IPS DF 6.9 (cell line): ENCODE data around the gene ARHGAP32.

Source experiments
- DNase-seq: peaks from one replicate; pipeline ENCODE4 v3.0.0-alpha.2; 2013; ENCODE audit warnings: low read depth, low spot score
- H3K27ac ChIP-seq: one replicate; pipeline ENCODE4 v1.5.1; 2013; ENCODE audit warnings: low read length, control low read depth
- H3K27me3 ChIP-seq: 2 replicates; pipeline ENCODE4 v1.6.1; 2013; ENCODE audit warnings: mild to moderate bottlenecking, low read length; ENCODE audit not compliant: control insufficient read depth, insufficient read depth
- H3K36me3 ChIP-seq: 2 replicates; pipeline ENCODE4 v1.6.1; 2013; ENCODE audit warnings: low read length; ENCODE audit not compliant: control insufficient read depth, insufficient read depth
- H3K4me1 ChIP-seq: 2 replicates; pipeline ENCODE4 v1.6.1; 2013; ENCODE audit warnings: low read length; ENCODE audit not compliant: control insufficient read depth, insufficient read depth
- H3K4me3 ChIP-seq: 2 replicates; pipeline ENCODE4 v1.5.1; 2013; ENCODE audit warnings: mild to moderate bottlenecking, low read length
- H3K9me3 ChIP-seq: 2 replicates; pipeline ENCODE4 v1.6.1; 2013; ENCODE audit warnings: low read length, inconsistent platforms; ENCODE audit not compliant: control insufficient read depth, insufficient read depth
- WGBS: extraction: QIAGEN DNeasy Blood & Tissue Kit; methylation state at CpG from one replicate; pipeline ENCODE4 v1.1.7; 2013; ENCODE audit warnings: mixed read lengths, missing lambda C conversion rate; ENCODE audit not compliant: insufficient read length, insufficient coverage; 5-methylcytosine and 5-hydroxymethylcytosine counted together

Gene ARHGAP32

GRCh38 chr11:129077191-129077590 lies 114.9 kb downstream of the ARHGAP32 start:
- Histone ChIP-seq H3K27me3 (no peaks in the 10 kb centered on the region), H3K27ac (no peak overlapping the region), H3K36me3 (no peaks in the 10 kb centered on the region), H3K4me3 (no peak overlapping the region), H3K4me1 (peaks cover 3% of the 10 kb centered on the region), H3K9me3 (no peaks in the 10 kb centered on the region)
- no peak for DNase-seq
- WGBS: no CpG with 5 or more reads among the region's 5 CpGs

DNA sequence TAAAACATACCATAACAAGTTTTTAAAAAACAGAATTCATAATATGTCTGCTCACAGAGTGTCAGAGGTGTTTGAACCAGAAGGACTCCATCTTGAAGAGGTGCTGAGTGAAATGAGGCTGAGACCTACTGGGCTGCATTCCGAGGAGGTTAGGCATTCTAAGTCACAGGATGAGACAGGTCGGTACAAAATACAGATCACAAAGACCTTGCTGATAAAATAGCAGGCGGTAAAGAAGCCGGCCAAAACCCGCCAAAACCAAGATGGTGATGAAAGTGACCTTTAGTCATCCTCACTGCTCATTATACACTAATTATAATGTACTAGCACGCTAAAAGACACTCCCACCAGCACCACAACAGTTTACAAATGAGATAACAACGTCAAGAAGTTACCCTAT lies 116.4 kb downstream of the ARHGAP32 start:
- no peak for DNase-seq

DNA sequence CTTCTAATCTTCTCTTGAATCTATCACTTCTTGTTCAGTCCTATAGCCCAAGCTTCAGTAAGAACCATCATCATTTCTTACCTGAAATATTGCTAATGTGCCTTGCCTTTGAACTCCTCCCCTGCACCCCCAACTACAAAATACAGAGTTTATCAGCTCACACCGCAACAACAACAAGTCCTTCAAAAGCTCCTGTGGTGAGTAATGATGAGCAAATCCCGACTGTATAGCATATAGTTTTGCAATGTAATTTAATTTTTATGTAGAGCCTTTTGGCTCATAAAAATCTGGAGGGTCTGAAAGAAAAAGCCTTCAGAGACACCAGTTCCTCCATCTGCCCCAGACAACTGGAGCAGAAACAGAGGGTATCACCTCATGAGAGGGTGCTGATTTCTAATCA lies 124.7 kb downstream of the ARHGAP32 start:
- DNase-seq: no peak
- no peaks in the 10 kb centered on the region for H3K9me3 ChIP-seq
- no peak overlapping the region for H3K4me3 ChIP-seq
- H3K36me3 ChIP-seq: no peaks in the 10 kb centered on the region
- no CpG with 5 or more reads among the region's 2 CpGs for WGBS
- H3K27me3 ChIP-seq: no peaks in the 10 kb centered on the region
- no peaks in the 10 kb centered on the region for H3K4me1 ChIP-seq
- H3K27ac ChIP-seq: no peak overlapping the region

More for the DNA sequence above, 116.4 kb downstream of the ARHGAP32 start:
- H3K27me3 ChIP-seq: no peaks in the 10 kb centered on the region
- no peaks in the 10 kb centered on the region for H3K9me3 ChIP-seq
- no peak overlapping the region for H3K27ac ChIP-seq
- H3K4me1 ChIP-seq: peaks cover 3% of the 10 kb centered on the region
- H3K4me3 ChIP-seq: no peak overlapping the region
- no CpG with 5 or more reads among the region's 7 CpGs for WGBS
- no peaks in the 10 kb centered on the region for H3K36me3 ChIP-seq

DNA sequence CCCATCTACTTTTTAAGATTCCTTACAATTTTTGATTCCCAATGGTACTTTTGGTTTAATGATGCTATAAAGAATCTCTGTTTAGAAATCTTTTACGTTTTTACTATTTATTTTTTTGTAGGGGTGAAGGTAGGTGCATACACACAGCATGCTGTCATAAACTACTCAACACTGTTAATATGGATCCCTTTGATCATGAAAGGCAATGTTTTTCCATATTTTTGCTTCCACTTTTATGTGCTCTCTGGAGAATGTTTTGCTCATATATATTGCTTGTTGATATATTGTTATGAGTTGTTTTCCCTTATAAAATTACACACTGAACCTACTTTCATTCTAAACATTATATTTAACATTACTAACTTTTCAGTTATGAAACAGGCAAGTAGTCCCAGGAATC lies 125.9 kb downstream of the ARHGAP32 start:
- Histone ChIP-seq H3K9me3 (no peaks in the 10 kb centered on the region), H3K27me3 (no peaks in the 10 kb centered on the region), H3K36me3 (no peaks in the 10 kb centered on the region), H3K4me3 (no peak overlapping the region), H3K4me1 (no peaks in the 10 kb centered on the region), H3K27ac (no peak overlapping the region)
- no peak for DNase-seq
- WGBS: no CpG with 5 or more reads among the region's 1 CpG

GRCh38 chr11:129063118-129063517 lies 129.0 kb downstream of the ARHGAP32 start:
- H3K9me3 ChIP-seq: no peaks in the 10 kb centered on the region
- no peaks in the 10 kb centered on the region for H3K36me3 ChIP-seq
- DNase-seq: no peak
- H3K4me1 ChIP-seq: no peaks in the 10 kb centered on the region
- no peak overlapping the region for H3K4me3 ChIP-seq
- no peaks in the 10 kb centered on the region for H3K27me3 ChIP-seq
- no peak overlapping the region for H3K27ac ChIP-seq

DNA sequence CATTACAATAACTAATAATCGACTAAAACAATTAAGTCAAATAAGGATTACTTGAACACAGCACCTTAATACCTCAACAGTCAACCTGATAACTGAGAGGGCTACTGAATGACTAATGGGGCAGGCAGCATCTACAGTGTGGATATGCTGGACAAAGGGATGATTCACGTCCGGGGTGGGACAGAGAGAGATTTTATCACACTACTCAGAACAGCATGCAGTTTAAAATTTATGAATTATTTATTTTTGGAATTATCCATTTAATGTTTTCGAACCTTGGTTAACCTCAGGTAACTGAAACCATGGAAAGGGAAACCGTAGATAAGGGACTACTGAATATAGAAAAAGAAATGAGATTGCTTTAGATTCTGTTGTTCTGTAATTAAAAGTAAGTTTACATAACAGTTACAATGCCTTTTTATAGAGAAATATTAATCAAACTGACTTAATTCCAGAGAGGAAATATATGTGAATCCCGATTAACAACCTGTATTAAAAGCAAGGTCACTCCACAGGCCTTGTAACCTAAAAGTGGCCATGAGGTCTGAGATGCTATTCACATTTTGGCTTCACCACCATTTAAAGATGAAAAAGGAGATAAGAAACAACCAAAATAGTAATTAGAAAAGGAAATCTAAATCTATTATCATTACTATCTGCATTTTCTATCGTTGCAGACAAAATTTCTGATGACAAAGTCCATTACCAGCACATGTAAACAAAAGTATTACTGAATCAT lies 130.5 kb downstream of the ARHGAP32 start:
- DNase-seq: no peak
- no CpG with 5 or more reads among the region's 7 CpGs for WGBS
- Histone ChIP-seq H3K4me3 (no peak overlapping the region), H3K4me1 (no peaks in the 10 kb centered on the region), H3K27ac (no peak overlapping the region), H3K27me3 (no peaks in the 10 kb centered on the region), H3K9me3 (no peaks in the 10 kb centered on the region), H3K36me3 (no peaks in the 10 kb centered on the region)

DNA sequence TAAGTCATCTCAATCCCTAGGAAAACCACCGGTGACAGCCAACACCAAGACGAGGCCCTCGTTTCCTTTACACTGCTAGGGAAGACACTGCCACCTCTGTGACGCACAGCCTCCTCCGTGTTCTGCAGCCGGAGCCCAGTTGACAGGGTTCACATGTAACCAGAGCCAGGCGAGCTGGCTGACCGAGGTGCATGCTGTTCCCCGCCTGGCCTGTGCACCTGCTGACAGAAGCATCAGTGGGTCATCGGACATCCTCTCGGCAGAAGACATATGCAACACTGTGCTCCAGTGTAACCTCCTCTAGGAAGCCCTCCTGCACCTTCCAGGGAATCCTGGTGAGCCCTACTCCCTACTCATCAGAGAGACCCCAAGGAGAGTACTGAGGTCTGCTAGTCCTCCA lies 135.2 kb downstream of the ARHGAP32 start:
- Histone ChIP-seq H3K4me1 (no peaks in the 10 kb centered on the region), H3K36me3 (no peaks in the 10 kb centered on the region), H3K9me3 (no peaks in the 10 kb centered on the region), H3K4me3 (no peak overlapping the region), H3K27ac (no peak overlapping the region), H3K27me3 (no peaks in the 10 kb centered on the region)
- no CpG with 5 or more reads among the region's 11 CpGs for WGBS
- DNase-seq: no peak

DNA sequence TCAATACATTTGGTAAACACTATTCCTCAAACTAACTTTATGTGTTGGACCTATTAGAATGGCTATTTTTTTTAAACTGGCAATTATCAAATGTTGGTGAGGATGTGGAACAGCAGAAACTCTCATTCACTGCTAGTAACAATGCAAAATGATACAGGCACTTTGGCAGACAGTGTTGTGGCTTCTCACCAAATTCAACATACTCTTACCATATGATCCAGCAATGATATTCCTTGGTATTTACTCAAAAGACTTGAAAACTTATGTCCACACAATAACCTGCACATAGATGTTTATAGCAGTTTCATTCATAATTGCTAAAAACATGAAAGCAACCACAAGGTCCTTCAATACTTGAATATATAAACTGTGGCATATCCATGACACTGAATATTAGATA lies 136.9 kb downstream of the ARHGAP32 start:
- no peak overlapping the region for H3K4me3 ChIP-seq
- H3K9me3 ChIP-seq: no peaks in the 10 kb centered on the region
- H3K4me1 ChIP-seq: no peaks in the 10 kb centered on the region
- H3K36me3 ChIP-seq: no peaks in the 10 kb centered on the region
- no peaks in the 10 kb centered on the region for H3K27me3 ChIP-seq
- no peak for DNase-seq
- H3K27ac ChIP-seq: no peak overlapping the region

DNA sequence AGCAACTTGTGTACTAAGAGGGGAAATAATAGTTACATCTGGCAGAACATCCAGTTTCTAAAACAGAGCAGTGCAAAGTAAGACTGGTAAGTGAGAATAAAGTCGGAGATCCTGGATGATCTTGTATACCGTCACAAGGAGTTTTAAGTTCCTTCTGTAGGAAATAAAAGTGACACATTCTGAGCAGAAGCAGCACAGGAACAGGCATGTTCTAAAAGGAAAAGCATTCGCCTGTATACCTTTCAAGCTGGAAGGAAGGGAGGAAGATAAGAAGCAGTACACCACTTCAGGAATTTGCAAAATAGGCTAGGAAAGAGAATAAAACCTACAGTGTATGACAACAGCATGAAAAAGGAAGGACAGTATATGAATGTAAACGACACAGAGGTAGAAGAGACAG lies 143.2 kb downstream of the ARHGAP32 start:
- Histone ChIP-seq H3K4me1 (no peaks in the 10 kb centered on the region), H3K27me3 (no peaks in the 10 kb centered on the region), H3K4me3 (no peak overlapping the region), H3K9me3 (no peaks in the 10 kb centered on the region), H3K36me3 (no peaks in the 10 kb centered on the region), H3K27ac (no peak overlapping the region)
- WGBS: no CpG with 5 or more reads among the region's 4 CpGs
- no peak for DNase-seq

DNA sequence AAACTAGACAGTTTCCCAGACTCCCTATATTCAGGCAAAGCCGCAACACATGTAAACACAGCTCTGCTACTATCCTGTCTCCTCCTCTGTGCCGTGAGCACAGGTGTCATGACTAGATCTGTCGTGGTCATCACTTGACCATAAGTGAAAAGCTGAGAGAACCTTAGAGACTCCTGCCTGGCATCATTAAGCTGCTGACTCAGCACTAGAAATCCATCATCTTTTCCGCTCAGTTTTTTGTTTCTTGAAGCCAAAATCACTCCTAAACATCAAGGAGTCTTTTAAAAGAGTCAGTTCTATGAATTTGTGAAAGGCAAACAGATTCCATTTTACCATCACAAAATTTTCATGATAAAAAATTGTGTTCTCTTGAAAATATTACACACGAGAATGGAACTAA lies 147.0 kb downstream of the ARHGAP32 start:
- no peaks in the 10 kb centered on the region for H3K4me1 ChIP-seq
- DNase-seq: no peak
- H3K36me3 ChIP-seq: no peaks in the 10 kb centered on the region
- H3K27me3 ChIP-seq: no peaks in the 10 kb centered on the region
- H3K4me3 ChIP-seq: no peak overlapping the region
- WGBS: no CpG with 5 or more reads among the region's 5 CpGs
- H3K27ac ChIP-seq: no peak overlapping the region
- no peaks in the 10 kb centered on the region for H3K9me3 ChIP-seq

DNA sequence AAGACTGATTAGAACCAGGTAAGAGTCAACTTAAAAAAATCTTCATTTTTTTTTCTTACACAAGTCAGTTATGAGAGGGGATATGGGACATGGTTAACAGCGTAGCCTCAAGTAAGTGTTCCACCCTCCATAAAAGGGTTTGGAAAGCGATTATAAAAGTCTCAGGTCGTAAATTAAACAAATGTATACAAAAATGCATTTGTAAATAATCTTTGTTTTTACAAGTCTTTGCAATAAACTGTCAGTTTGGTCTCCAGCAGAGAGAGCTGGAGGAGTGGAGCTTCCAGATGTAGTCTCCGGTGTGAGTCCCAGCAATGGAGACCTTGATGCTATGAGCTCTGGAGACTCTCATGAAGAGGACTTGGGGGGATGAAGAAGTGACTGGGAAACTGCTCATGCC lies 149.6 kb downstream of the ARHGAP32 start:
- Histone ChIP-seq H3K9me3 (no peaks in the 10 kb centered on the region), H3K36me3 (no peaks in the 10 kb centered on the region), H3K4me3 (no peak overlapping the region), H3K27ac (no peak overlapping the region), H3K27me3 (no peaks in the 10 kb centered on the region), H3K4me1 (no peaks in the 10 kb centered on the region; the same call in 1 of the 2 replicates)
- DNase-seq: no peak
- WGBS: no CpG with 5 or more reads among the region's 4 CpGs
